Activated T-helper 1 cell treated with anti-CD3 and anti-CD28 coated beads, Interleukin-2, amount 50 U/mL, for 16 hours (primary cell): ENCODE data around the gene MS4A4E.
"Not testable (repeated sequence)": the region's sequence is repeated elsewhere in the genome, so short reads cannot be mapped to it uniquely, and the experiment has no call there.

Experiments used
- DNase-seq, 2 donors: peaks; one replicate each; pipeline ENCODE4 v3.0.0-alpha.2; 2020; ENCODE audit warnings: low read depth in 1 of 2, low spot score in 1 of 2

MS4A4E gene

GRCh38 chr11:60175860-60176275 is 67.1 kb downstream of the MS4A4E start:
- no peak for DNase-seq

- DNase-seq, result no peak
Measured at GRCh38 chr11:60172011-60172410, 70.9 kb downstream of the MS4A4E start.

- no peak for DNase-seq
Measured at GRCh38 chr11:60170566-60170965, 72.4 kb downstream of the MS4A4E start.

- no peak for DNase-seq
Measured at GRCh38 chr11:60169264-60169915, 73.5 kb downstream of the MS4A4E start.

GRCh38 chr11:60168306-60168705 is 74.6 kb downstream of the MS4A4E start:
- no peak for DNase-seq

GRCh38 chr11:60165951-60166350 is 77.0 kb downstream of the MS4A4E start:
- no peak for DNase-seq

GRCh38 chr11:60165538-60165937 is 77.4 kb downstream of the MS4A4E start:
- DNase-seq, result no peak

- no peak for DNase-seq
Measured at GRCh38 chr11:60164550-60165075, 78.3 kb downstream of the MS4A4E start.

- no peak for DNase-seq
Measured at GRCh38 chr11:60161766-60162165, 81.2 kb downstream of the MS4A4E start.

- DNase-seq, result no peak
Measured at GRCh38 chr11:60161107-60161506, 81.8 kb downstream of the MS4A4E start.

- DNase-seq, result no peak
Measured at GRCh38 chr11:60159868-60160267, 83.1 kb downstream of the MS4A4E start.

GRCh38 chr11:60159284-60159683 is 83.7 kb downstream of the MS4A4E start:
- no peak for DNase-seq

GRCh38 chr11:60158636-60159035 is 84.3 kb downstream of the MS4A4E start:
- DNase-seq, result no peak

- no peak for DNase-seq
Measured at GRCh38 chr11:60155931-60156330, 87.0 kb downstream of the MS4A4E start.

GRCh38 chr11:60152727-60153126 is 90.2 kb downstream of the MS4A4E start:
- not testable (repeated sequence) for DNase-seq

GRCh38 chr11:60150279-60150678 is 92.7 kb downstream of the MS4A4E start:
- no peak for DNase-seq
